Hippocampal formation (tissue), 2 donors: ENCODE measurements around the gene MOGAT1.

ENCODE experiments used
- DNase-seq, 2 donors: peaks; one replicate each; lab custom pipeline; 2025; lab: John Stamatoyannopoulos, UW

MOGAT1 gene, protein sequence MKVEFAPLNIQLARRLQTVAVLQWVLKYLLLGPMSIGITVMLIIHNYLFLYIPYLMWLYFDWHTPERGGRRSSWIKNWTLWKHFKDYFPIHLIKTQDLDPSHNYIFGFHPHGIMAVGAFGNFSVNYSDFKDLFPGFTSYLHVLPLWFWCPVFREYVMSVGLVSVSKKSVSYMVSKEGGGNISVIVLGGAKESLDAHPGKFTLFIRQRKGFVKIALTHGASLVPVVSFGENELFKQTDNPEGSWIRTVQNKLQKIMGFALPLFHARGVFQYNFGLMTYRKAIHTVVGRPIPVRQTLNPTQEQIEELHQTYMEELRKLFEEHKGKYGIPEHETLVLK

DNA sequence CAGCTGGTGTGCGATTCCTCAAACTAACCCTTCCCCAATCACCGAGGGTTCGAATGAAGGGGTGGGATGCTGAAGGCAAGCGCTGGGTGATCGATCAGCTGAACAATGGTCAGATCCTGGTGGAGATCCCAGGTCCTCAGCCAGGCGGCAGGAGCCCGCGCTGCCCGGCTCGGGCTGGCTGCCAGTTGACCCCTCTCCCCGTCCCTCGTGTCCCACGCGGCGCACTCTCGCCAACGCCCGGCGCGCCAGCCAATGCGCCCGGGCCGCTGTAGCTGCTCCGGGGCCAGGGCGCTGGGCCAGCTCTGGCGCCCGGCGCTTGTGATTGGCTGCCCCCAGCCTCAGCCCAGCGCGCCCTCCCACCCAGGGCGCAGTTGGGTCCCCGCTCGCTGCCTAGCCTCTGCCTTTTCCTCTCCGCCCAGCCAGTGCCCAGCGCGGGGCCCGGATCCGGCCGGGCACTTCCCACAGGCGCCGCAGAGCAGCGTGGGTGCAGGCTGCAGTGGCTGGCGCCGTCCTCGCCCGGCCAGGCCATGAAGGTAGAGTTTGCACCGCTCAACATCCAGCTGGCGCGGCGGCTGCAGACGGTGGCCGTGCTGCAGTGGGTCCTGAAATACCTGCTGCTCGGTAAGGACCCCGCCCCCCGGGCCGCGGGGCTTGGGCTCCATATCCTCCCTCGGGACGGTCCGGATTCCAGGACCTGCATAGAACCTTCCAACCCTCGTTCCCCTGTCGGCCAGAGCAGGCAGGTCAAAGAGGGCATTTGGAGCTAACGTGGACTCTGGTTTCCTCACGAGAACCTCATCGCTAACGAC is at the start of gene MOGAT1:
TSS of gene MOGAT1 (plus strand) at position 400 of the 809 bp plus-strand sequence. CDS start at position 528, 128 bp downstream.
- peak; percentile 33 for DNase-seq

DNA sequence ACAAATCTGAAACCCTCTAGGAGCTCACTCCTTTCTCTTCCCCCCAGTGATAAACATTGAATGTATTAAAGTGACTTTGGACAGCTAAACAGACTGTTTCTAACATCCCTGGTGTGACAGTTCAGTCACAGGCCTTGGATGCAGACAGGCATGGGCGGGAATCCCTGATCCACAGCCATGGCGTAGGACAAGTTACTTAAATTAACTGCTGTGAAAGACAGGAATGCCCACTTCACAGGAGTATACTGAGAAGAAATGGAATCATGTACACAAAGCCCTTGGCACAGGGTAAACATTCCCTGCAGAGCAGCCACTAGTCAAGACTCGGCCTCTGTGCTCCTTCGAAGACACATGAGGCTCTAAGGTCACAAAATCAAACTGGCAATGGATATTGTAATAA is 49.6 kb upstream of the MOGAT1 start:
- no peak for DNase-seq

DNA sequence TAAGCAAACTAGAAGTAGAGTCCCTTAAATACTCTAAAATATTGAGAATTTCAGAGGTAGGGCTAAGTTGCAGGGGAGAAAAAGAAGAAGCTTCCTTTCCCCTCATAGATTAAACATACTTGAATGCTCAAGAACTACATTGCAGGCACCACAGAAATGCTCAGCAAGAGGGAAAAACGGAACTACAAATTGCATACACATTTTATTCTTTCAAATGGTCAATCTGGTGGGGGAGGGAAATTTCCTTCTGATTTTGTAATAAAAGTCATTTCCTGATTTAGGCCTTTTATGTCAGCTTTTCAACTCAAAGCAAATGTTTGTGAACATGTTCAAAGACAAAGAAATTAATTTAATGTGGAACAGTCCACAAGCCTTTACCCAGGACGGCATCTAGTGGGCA is 48.5 kb upstream of the MOGAT1 start:
- DNase-seq = no peak

DNA sequence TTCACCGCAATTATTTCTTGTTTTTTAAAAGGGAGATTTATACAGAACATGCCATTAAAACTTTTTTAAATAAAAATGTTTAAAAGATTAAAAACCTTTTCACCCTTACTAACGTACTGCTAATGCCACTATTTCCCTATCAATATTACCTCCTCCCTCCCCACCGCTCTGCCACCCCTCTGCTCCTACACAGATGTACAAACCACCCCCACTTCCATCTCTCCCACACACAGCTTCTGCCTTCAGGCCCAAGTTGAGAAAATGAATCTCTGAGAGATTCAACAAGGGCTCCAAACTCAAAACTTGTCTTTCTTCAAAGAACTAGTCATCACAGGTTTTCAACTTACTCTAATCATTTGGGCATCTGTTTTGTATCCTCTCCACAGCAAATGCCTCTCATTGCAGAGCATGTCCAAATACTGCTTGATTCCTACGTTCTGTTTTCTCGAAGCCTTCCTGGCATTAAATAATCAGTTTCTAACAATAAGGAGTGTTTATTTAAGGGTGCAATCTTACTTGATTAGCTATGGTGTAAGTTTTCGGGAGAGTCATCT is 47.6 kb upstream of the MOGAT1 start:
- no peak for DNase-seq

DNA sequence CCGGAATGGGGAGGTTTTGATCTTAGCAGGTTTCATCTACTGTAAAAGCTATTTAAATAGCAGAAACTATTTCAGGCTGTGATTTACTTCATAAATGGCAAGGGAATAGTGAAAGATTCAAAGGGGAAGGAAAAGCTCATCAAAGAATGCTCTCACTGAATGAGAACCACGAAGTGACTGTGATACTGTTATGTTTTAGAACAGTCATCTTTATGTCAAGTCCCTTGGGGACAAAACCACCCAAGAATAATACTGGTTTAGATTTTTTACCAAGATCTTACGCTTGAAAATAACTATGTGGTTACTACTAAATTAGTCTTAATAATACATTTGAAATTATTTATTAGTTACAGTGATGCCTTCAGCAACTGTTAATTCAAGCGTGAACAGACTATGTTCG is 43.7 kb upstream of the MOGAT1 start:
- no peak for DNase-seq

DNA sequence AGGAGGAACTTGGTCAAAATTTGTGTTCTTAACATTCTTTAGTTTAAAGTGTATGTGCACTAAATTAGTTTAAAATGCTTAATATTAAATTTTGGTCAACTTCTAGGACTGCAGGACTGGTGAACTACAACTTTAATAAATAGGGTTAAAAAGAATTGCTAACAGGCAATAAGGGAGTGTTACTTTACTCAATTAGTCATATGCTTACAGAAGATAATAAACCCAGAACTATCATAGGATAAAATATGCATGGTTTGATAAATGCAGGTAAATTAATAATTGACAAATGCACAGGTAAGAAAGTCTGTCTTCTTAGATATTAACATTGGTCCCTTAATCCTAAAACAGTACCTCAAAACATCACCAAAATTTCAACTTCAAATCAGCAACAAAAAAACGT is 36.2 kb upstream of the MOGAT1 start:
- no peak for DNase-seq

DNA sequence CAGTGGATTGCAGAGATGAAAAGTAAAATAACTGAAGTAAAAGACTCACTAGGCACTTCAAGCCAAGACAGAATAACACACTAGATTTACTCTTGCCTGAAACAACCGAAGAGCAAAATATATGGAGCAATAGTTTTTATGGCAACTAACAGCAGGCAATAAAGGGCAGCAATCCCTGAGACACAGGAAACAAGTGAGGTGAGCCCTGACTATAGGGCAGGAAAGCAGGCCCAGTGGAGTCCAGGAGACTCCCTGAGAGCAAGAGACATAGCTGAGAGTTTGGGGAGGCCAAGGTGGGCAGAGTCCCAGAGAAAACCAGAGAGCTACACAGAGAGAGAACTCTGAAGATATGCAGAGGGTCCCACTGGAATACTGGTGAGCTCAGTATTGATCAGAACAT is 34.4 kb upstream of the MOGAT1 start:
- DNase-seq = no peak

DNA sequence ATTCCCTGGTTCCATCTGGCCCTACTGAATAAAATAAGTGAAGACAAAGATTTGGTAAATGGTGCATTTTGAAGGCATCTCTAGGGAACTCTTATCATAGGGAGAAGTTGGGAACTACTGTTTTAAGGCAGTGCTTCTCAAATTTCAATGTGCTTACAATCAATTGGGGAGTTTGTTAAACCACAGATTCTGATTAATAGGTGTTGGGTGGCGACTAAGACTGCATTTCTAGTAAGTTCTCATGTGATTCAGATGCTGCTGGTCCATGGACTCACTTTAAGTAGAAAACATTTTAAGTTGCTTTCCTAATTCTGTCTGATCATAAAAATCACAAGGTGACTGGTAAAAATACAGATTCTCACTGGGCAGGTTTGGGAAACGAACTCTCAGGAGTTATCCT is 30.1 kb upstream of the MOGAT1 start:
- no peak for DNase-seq

DNA sequence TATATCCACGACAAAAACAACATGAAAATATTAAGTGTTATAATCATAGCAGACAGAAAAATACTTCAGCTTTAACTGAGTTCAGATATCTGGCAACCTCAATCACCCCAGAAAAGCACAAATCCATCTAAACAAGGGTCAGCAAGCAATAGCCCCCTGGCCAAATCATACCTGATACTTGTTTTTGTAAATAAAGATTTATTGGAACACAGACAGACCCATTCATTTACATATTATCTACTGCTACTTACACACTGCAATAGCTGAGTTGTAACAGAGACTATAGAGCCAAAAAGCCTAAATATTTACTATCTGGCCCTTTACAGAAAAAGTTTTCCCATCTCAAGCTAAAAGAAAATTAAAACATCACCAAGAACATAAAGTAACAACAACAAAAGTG is 28.3 kb upstream of the MOGAT1 start:
- no peak for DNase-seq

DNA sequence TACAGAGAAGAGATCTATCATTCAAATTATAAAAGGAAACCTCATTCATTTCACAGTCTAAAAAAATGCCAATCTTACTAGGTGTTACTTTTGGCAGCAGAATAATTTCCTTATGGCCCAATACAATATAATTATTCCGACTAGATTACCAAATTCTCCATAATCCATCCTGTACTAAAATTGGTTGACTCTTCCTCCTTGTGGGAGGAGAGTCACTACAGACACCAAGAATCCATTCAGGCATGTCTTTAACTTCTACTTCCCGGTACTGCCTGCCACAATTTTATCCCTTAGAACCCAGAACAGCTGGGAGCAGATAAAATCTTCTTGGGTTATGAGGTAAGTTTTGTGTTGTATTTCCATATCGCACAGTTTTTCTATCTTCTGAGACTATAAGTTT is 25.4 kb upstream of the MOGAT1 start:
- no peak for DNase-seq

DNA sequence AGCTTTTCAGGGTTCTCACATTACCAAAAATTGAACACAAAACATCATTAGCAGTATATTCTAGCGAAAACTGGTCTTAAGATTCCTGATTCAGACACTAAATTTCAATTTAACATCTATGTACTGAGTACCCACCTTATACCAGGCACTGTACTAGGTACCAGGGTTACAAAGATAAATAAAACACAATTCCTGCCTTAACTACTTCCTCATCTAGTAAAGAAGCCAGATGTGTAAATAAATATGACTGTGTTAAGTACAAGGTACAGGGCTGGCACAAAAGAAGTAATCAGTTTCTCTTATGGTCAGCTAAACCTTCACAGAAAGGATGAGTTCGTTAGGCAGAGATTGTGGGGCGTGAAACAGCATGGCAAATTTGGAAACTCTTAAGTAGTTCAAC is 21.7 kb upstream of the MOGAT1 start:
- DNase-seq = no peak

DNA sequence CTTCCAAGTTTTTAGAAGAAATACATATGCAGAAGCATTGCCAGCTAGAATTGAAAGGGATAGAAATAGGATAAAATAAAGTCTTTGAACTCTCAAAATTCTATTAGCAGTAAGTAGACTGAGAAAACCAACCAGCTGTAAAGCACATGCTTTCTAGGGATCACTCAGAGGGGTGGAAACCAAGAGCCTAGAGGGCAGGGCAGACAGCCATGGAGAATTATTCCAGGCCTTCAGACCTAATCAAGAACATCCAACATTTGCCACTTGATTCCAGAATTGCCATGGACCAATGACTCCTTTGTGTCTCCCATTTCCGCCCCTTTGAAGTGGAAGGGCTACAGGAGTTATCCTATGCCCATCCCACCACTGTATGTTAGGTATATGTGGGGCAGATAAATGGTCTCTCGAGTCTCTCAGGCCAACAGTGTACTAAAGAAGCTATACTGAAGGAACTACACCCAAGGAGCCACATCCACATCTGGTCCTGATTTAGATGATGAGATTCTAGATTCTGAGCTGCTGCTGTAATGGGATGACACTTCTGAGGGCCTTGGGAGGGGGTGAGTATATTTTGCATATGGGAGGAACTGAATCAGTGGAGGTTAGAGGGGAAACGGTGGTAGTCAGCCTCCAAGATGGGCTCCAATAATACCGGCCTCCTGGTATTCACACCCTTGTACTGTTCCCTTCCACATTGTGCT is 19.6 kb upstream of the MOGAT1 start:
- DNase-seq = no peak

DNA sequence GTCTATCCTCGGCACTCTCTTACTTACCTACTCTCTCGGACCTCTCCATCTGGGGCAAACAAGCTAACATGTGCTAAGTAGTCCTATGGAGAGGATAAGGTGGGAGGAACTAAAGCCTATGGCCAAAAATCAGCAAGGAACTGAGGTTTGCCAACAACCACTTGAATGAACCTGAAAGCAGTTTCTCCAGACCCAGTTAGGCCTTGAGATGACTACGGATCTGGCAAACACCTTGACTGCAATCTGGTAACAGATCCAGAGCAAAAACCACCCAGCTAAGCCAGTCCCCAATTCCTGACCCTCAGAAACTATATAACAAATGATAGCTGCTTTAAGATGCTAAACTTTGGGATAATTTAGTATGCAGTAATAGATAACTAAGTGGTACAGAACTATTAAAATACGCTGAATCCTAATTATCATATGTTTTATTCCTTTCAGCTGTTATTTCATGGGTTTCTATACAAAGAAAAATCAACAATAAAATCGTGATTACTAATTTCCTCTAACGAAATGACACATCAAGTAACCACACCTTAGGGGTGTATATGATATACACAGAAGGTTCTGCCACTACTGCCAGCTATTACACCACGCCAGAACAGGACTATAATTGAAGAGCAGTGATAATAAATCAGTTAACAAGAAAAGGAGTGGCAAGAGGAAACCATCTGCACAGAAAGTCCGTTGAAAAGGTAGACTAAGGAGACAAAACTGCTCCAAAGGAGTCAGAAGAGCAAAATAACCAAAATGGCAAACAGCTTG is 18.8 kb upstream of the MOGAT1 start:
- no peak for DNase-seq

DNA sequence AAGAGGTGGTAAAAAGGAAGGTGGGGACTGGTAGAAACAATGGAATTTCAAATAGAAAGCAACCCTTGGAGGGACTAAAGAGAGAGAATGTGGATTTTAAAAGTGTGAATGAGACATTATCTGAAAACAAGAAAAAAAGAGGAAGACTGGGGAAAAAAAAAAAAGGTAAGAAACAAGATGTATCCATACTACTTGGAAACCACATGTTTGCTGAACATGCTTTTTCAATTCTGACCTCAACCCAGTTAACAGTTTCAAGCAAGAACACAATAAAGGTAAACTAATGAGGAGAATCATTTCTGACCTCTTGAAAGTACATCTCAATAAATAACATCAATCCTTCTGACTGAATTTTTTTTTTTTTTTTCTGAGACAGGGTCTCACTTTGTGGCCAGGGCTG is 18.2 kb upstream of the MOGAT1 start:
- no peak for DNase-seq

DNA sequence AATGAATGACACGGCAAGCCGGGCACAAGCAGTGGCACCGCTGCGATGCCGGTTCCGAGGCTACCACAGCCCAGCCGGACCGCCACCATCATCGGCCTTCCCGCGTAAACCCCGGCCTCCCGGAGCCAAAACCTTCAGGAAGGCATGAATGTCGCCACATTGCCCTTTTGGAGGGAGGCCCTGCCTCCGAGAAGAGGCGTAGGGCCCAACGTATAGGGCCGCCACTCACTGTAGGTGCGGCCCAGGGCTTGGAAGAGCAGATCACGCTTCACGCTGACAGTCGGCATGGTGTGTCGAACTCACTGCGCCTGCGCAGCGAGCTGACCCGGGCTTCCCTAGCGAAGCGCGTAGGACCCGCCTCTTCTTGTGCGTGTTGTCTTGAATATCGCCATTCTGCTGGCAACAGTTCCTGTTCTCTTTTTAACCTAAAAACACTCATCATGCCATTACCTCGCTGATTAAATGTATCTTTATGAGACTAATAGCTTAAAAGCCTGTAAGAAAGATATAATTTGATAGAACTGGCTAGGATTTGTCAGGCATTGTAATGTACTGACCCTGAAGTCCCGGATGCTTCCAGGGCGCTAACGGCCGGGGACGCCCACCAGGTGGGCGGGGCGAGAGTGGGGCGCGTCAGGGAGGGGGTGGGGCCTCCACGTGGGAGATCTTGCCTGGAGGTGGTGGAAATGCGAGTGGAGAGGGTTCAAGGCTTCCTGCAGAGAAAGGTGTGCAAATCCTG is 15.5 kb upstream of the MOGAT1 start, which contains the start of gene FARSB:
TSS of gene FARSB (minus strand) at position 306 of the 739 bp plus-strand sequence. CDS start at position 287, 19 bp downstream.
- DNase-seq = peak; percentile 88 to 93

DNA sequence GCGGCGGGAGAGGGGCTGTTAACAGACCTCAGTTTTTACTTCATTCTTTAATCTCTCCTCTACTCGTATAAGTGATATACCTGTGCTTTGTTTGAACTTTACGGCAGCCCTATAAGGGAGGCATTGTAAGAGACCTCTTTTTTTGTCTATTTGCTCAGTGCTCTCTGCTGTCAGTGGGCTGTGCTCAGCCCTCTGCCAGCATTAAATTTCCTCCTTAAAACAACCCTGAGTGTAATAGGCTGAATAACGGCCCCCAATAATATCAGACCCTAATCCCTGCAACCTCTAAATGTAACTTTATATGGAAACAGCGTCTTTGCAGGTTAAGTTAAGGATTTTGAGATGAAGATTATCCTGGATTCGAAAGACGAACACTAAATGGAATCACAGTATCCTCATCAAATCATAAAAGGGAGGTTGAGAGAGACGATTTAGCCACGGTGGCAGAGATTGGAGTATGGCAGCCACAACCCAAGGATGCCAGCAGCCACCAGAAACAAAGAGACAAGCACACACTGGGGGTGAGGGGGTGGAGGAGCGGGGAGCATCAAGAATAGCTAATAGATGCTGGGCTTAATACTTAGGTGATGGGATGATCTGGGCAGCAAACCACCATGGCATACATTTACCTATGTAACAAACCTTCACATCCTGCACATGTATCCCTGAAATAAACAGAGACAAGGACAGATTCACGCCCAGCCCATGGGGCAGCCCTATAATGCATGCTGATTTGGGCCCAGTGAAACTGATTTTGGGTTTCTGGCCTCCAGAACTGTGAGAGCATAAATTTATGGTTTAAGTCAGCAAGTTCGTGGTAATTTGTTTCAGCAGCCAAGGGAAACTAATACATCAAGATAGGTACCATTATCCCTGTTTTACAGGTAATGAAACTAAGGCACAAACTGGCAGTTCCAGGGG is 14.7 kb upstream of the MOGAT1 start:
- DNase-seq = no peak

DNA sequence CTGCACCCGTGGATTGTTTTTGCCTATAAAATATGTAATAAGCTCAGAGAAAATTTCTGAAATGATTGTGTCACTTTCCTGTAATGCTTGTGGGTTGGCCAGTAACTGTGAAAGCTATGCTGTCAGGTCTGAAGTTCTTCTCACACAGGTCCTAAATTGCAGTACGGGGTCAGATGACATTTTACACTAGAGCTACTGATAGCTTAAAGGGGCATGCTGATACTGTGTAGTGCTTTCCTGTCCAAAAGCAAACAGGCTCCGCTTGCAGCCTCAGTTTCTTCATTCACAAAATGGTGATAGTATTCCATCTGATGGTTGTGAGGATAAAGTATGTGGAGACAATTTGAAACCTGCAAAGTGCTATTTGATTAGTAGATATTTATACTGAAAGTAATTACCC is 8.0 kb upstream of the MOGAT1 start:
- no peak for DNase-seq

DNA sequence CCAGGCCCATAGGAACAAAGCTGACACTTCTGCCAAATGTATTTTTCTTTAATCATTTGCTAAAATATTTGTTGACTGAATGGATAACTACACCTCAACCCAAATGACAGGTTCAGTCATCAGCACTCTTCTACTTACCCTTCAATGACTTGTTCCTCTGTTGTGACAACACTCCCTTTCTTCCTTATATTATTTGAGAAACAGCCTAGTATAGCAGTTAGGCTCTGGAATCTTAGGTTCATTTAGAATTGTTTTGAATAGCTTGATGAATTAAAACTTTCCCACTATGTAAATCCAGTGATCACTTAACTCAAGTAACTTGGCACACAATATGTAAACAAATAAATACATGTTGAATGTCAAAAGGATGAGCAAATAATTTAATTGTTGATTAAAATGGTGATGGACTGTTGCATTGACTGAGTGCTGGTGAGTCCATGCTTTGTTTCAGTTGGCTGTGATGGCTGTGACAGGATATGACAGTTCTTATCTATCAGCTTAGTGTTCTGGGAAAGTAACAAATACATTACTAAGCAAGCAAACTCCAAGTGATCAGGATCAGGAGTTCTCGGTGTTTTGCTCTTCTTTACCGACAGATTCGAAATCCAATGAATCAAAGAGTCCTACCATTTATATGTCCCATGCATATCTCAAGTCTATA is 2.8 kb upstream of the MOGAT1 start:
- no peak for DNase-seq

DNA sequence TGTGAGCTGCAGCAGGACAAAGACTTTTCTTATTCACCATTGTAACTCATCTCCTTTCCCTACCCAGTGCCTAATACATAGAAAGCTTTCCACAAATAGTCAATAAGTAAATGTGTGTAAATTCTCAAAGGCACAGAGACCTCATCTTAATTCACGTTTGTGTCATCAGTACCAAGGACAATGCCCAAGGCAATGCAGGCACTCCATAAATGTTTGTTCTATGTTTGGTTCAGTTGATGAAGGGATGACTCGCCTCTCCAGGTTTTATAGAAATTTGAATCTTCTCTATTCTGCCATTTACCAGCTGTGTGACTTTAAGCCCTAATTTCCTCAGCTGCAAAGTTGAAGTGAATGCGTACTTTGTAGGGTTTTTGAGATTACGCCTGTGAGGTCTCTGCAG is 2.1 kb upstream of the MOGAT1 start:
- DNase-seq = no peak
